ENCODE measurements around the gene RAPGEF1. TPM values are rescaled to one million over a fixed set of nuclear protein-coding genes. Genes with fewer than 3 reads are reported as not detected.

RAPGEF1 gene
- total and polyA plus RNA-seq, 9 of the 15 experiments (the other 6 are each of a cell fraction or from before 2014, with no cell fraction given), result 0.06 to 44.1 (median 19.9) TPM

DNA sequence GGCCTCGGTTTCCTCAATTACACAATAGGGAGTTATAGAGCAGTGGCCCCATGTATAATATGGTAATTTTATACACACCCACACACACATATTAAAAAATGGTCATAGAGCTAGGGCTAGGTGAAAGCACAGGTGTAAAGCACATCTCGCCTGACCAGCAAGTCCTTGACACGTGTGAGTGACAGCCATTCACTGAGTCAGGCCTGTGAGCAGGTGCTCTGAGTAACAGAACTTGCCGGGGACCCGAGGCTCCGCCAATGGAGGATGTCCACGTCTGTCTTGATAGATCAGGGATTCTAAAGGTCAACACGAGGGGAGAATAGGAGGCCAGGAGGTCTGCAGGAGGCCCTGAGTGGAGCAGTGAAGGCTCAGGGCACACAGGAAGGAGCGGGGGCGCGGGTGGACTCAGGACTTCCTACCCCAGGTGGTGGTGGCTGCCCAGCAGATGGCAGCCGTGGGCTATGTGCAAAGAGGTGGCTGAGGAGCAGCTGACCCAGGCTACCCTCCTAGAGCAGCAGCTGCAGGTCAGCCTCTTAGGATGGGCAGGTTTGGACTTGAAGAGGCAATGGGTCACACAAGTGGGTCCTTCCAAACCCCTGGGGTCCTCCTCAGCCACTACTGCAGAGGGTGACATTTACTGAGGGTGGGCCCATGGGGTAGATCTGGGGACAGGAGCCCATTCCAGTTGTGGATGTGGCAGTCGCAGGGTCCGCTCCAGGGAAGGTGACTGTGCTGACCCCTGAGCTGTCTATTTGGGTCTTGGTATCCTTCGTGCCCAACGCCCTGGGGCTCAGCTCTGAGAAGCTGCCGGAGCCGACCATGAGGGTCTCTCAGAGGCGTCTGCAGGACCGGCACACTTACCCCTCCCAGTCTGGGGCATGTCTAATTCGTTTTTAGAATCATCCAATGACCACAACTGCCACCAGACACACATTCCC is 148.7 kb downstream of the RAPGEF1 start:
- H3K4me2 ChIP-seq (ENCODE audit: insufficient read depth, low read length), result no peak overlapping the region
- H3K9me1 ChIP-seq (ENCODE audit: control insufficient read depth, insufficient read depth, low read length), result no peaks in the 10 kb centered on the region
- no peak overlapping the region for H3K4me3 ChIP-seq
- H3K79me2 ChIP-seq (ENCODE audit: control insufficient read depth, insufficient read depth, low read length), result no peaks in the 10 kb centered on the region
- ChIA-PET CTCF (ENCODE audit: low intra/inter-chr PET ratio) (interaction anchor here (0.7 to 4.0 kb wide), 4 partner anchors 145 to 156 kb away, joined by 3 to 79 read pairs (median 12); partner anchors contain the start of gene RAPGEF1), POLR2A (interaction anchor here (0.7 to 1.8 kb wide), 2 partner anchors 107 to 146 kb away, joined by 3 to 4 read pairs; no protein-coding TSS in a partner anchor)
- H3K4me1 ChIP-seq (replicated peaks in 1 of 2; ENCODE audit: control insufficient read depth in 2 of 2, insufficient read depth in 2 of 2, low read length in 2 of 2), result peaks cover 6 to 15% of the 10 kb centered on the region in 2 experiments; a peak in 4 of 5 replicates
- peak; percentile 95 for ATAC-seq
- no peak overlapping the region for H3K9ac ChIP-seq (ENCODE audit: insufficient read depth in 1 of 2, low read depth in 2 of 2, low read length in 2 of 2)
- H3K36me3 ChIP-seq (ENCODE audit: control insufficient read depth, insufficient read depth, low read length), result peaks cover 28% of the 10 kb centered on the region; the same call in 2 of the 3 replicates
- DNase-seq (ENCODE audit: extremely low read depth in 1 of 4, low spot score in 3 of 4), result peak; percentile 72 to 77 (median 74)
- H3K27me3 ChIP-seq (ENCODE audit: control insufficient read depth in 2 of 2, insufficient read depth in 2 of 2, low read length in 2 of 2), result no peaks in the 10 kb centered on the region
- intact Hi-C loops (cut with micrococcal nuclease), result loop anchor here (2.0 kb wide), 1 partner anchor 156 kb away; no protein-coding TSS in a partner anchor
- no TSS peak for BruUV-seq (replicated peaks)
- H3K9me3 ChIP-seq (replicated peaks; ENCODE audit: control insufficient read depth, insufficient read depth, low read depth, low read length), result no peaks in the 10 kb centered on the region
- FAIRE-seq, result peak; percentile 67
- 71% methylated on average over 21 of the region's 21 CpGs for WGBS (ENCODE audit: insufficient coverage, low coverage, missing lambda C conversion rate)
- H4K20me1 ChIP-seq (replicated peaks; ENCODE audit: control insufficient read depth, insufficient read depth, low read length), result no peaks in the 10 kb centered on the region
- no peak overlapping the region for H3K27ac ChIP-seq (ENCODE audit: extremely low read depth, low read depth, low read length)
- no peak overlapping the region for H2AFZ ChIP-seq (ENCODE audit: low read depth, low read length)
- in situ Hi-C loops (cut with MboI), result loop anchor here (5.0 kb wide), 1 partner anchor 151 kb away; the partner anchor contains the start of gene RAPGEF1
- TF ChIP-seq STAG1 (CRISPR knock-in tag; IDR thresholded peaks at IDR 0.05; ENCODE audit: borderline replicate concordance) (peak; percentile 75), RAD21 (CRISPR knock-in tag; conservative IDR thresholded peaks at IDR 0.05 in 1 of 2, IDR thresholded peaks at IDR 0.05 in 1 of 2) (peak; percentile 74 to 86), EHMT2 (IDR thresholded peaks at IDR 0.05) (no peak), MAZ (CRISPR knock-in tag; conservative IDR thresholded peaks at IDR 0.05 in 1 of 2, IDR thresholded peaks at IDR 0.05 in 1 of 2) (0 out of 4 replicates have a peak, but pooled peaks of 1 of the 2 experiments have one; percentile 26), CREM (IDR thresholded peaks at IDR 0.05; ENCODE audit: low read depth) (0 out of 2 replicates have a peak, but pooled peaks have one; percentile 17), ZNF263 (CRISPR knock-in tag; IDR thresholded peaks at IDR 0.05; ENCODE audit: borderline replicate concordance) (peak; percentile 12; the same call in 1 of the 2 replicates), HDAC6 (IDR thresholded peaks at IDR 0.05; ENCODE audit: low read depth, low read length) (no peak)
- TF ChIP-seq, protein P1, sequence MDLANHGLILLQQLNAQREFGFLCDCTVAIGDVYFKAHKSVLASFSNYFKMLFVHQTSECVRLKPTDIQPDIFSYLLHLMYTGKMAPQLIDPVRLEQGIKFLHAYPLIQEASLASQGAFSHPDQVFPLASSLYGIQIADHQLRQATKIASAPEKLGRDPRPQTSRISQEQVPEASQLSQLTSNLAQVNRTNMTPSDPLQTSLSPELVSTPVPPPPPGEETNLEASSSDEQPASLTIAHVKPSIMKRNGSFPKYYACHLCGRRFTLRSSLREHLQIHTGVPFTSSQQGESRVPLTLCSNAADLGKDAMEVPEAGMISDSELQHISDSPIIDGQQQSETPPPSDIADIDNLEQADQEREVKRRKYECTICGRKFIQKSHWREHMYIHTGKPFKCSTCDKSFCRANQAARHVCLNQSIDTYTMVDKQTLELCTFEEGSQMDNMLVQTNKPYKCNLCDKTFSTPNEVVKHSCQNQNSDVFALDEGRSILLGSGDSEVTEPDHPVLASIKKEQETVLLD (IDR thresholded peaks at IDR 0.05), result no peak
- TF ChIP-seq, protein P2, sequence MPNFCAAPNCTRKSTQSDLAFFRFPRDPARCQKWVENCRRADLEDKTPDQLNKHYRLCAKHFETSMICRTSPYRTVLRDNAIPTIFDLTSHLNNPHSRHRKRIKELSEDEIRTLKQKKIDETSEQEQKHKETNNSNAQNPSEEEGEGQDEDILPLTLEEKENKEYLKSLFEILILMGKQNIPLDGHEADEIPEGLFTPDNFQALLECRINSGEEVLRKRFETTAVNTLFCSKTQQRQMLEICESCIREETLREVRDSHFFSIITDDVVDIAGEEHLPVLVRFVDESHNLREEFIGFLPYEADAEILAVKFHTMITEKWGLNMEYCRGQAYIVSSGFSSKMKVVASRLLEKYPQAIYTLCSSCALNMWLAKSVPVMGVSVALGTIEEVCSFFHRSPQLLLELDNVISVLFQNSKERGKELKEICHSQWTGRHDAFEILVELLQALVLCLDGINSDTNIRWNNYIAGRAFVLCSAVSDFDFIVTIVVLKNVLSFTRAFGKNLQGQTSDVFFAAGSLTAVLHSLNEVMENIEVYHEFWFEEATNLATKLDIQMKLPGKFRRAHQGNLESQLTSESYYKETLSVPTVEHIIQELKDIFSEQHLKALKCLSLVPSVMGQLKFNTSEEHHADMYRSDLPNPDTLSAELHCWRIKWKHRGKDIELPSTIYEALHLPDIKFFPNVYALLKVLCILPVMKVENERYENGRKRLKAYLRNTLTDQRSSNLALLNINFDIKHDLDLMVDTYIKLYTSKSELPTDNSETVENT (CRISPR knock-in tag; IDR thresholded peaks at IDR 0.05), result no peak
- TF ChIP-seq, protein P3, sequence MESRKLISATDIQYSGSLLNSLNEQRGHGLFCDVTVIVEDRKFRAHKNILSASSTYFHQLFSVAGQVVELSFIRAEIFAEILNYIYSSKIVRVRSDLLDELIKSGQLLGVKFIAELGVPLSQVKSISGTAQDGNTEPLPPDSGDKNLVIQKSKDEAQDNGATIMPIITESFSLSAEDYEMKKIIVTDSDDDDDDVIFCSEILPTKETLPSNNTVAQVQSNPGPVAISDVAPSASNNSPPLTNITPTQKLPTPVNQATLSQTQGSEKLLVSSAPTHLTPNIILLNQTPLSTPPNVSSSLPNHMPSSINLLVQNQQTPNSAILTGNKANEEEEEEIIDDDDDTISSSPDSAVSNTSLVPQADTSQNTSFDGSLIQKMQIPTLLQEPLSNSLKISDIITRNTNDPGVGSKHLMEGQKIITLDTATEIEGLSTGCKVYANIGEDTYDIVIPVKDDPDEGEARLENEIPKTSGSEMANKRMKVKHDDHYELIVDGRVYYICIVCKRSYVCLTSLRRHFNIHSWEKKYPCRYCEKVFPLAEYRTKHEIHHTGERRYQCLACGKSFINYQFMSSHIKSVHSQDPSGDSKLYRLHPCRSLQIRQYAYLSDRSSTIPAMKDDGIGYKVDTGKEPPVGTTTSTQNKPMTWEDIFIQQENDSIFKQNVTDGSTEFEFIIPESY (CRISPR knock-in tag; IDR thresholded peaks at IDR 0.05), result 0 out of 2 replicates have a peak, but pooled peaks have one; percentile 25
- TF ChIP-seq, protein P4, sequence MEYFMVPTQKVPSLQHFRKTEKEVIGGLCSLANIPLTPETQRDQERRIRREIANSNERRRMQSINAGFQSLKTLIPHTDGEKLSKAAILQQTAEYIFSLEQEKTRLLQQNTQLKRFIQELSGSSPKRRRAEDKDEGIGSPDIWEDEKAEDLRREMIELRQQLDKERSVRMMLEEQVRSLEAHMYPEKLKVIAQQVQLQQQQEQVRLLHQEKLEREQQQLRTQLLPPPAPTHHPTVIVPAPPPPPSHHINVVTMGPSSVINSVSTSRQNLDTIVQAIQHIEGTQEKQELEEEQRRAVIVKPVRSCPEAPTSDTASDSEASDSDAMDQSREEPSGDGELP (CRISPR knock-in tag; IDR thresholded peaks at IDR 0.05; ENCODE audit: borderline replicate concordance), result peak; percentile 85
